B cell (primary cell): ENCODE measurements around the gene GGT1. TPM values are rescaled to one million over a fixed set of nuclear protein-coding genes. Genes with fewer than 3 reads are reported as not detected.
"Not testable (repeated sequence)": the region's sequence is repeated elsewhere in the genome, so short reads cannot be mapped to it uniquely, and the experiment has no call there.

Experiments
- ATAC-seq: fragments of 200-7000 bp; cut with Tn5 transposase; one replicate; pipeline ENCODE4 v1.10.0; 2021; ENCODE audit warnings: low read depth, mild to moderate bottlenecking, moderate number of reproducible peaks, moderate library complexity
- CTCF ChIA-PET: fragments of 350-600 bp; sonication (Branson Sonifier 250); formaldehyde crosslinking; loops from one replicate; lab custom pipeline; 2021; ENCODE audit warnings: antibody characterized with exemption, inconsistent platforms; lab: Charles Lee
- POLR2A ChIA-PET: fragments of 350-600 bp; sonication (Branson Sonifier 250); formaldehyde crosslinking; loops from one replicate; lab custom pipeline; 2021; ENCODE audit warnings: antibody characterized with exemption; lab: Charles Lee
- DNase-seq: peaks from one replicate; pipeline ENCODE4 v3.0.0; 2013
- H2AFZ ChIP-seq: 2 replicates; pipeline ENCODE4 v1.6.1; 2012; ENCODE audit warnings: mild to moderate bottlenecking, low read depth, low read length; ENCODE audit not compliant: insufficient read depth, poor library complexity, severe bottlenecking
- H3K27ac ChIP-seq, 2 donors: 1 replicate in 1 of 2; 2 replicates in 1 of 2; pipeline ENCODE4 v1.5.1; 2012 to 2013; ENCODE audit warnings: low read length in 2 of 2, mild to moderate bottlenecking in 2 of 2, moderate library complexity in 1 of 2
- H3K27me3 ChIP-seq, 4 experiments: fragments of 200-600 bp in 1 of 4; sonication (generic) in 1 of 4; replicated peaks in 1 of 4; 1 replicate in 2 of 4; 2 replicates in 2 of 4; pipeline versions ENCODE4 v1.6.1 to v1.7.0; 2013 to 2016; ENCODE audit warnings: low read length in 3 of 4, mild to moderate bottlenecking in 2 of 4, mixed read lengths in 1 of 4, moderate library complexity in 1 of 4; ENCODE audit not compliant: insufficient read depth in 4 of 4, control insufficient read depth in 3 of 4; ENCODE audit errors: control extremely low read depth in 1 of 4
- H3K36me3 ChIP-seq, 2 experiments: replicated peaks in 1 of 2; 1 replicate in 1 of 2; 2 replicates in 1 of 2; pipeline versions ENCODE4 v1.6.1 to v1.7.1; 2013; ENCODE audit warnings: low read length in 1 of 2; ENCODE audit not compliant: insufficient read depth in 2 of 2, control insufficient read depth in 1 of 2; ENCODE audit errors: control extremely low read depth in 1 of 2, extremely low read depth in 1 of 2
- H3K4me1 ChIP-seq, 2 donors: fragments of 200-600 bp in 1 of 2; sonication (generic) in 1 of 2; 1 replicate in 1 of 2; 2 replicates in 1 of 2; pipeline versions ENCODE4 v1.5.1 to v1.6.1; 2013 to 2017; ENCODE audit warnings: low read length in 2 of 2; ENCODE audit not compliant: control insufficient read depth in 2 of 2, insufficient read depth in 2 of 2
- H3K4me2 ChIP-seq: replicated peaks from 2 replicates; pipeline ENCODE3; 2012; ENCODE audit warnings: mild to moderate bottlenecking, low read depth, low read length; ENCODE audit not compliant: poor library complexity, severe bottlenecking
- H3K4me3 ChIP-seq, 5 experiments: fragments of 200-600 bp in 1 of 5; sonication (generic) in 1 of 5; 1 replicate in 3 of 5; 2 replicates in 2 of 5; pipeline versions ENCODE4 v1.5.1 to v1.7.0; 2011 to 2016; ENCODE audit warnings: low read length in 4 of 5, mild to moderate bottlenecking in 4 of 5, low read depth in 2 of 5, control low read depth in 1 of 5, moderate library complexity in 1 of 5; ENCODE audit not compliant: insufficient read depth in 1 of 5; ENCODE audit errors: control extremely low read depth in 1 of 5, extremely low read depth in 1 of 5
- H3K79me2 ChIP-seq: fragments of 200-600 bp; sonication (generic); one replicate; pipeline ENCODE4 v1.6.0; 2016; ENCODE audit warnings: low read length; ENCODE audit not compliant: control insufficient read depth, insufficient read depth
- H3K9ac ChIP-seq: fragments of 200-600 bp; sonication (generic); 2 replicates; pipeline ENCODE4 v1.6.1; 2017; ENCODE audit warnings: mild to moderate bottlenecking, low read length, moderate library complexity
- H3K9me3 ChIP-seq, 3 donors: one replicate each; pipeline versions ENCODE4 v1.6.1 to v1.7.1; 2013; ENCODE audit warnings: low read length in 2 of 3; ENCODE audit not compliant: control insufficient read depth in 2 of 3, insufficient read depth in 1 of 3; ENCODE audit errors: control extremely low read depth in 1 of 3
- H4K20me1 ChIP-seq: 2 replicates; pipeline ENCODE4 v1.6.0; 2012; ENCODE audit warnings: mild to moderate bottlenecking, low read length; ENCODE audit not compliant: insufficient read depth, control insufficient read depth, poor library complexity, severe bottlenecking
- H3K27ac Mint-ChIP-seq: one replicate; pipeline ENCODE4 v1.8.0; 2021; ENCODE audit warnings: mixed read lengths
- H3K27me3 Mint-ChIP-seq: one replicate; pipeline ENCODE4 v1.8.0; 2021; ENCODE audit warnings: mixed read lengths
- H3K4me1 Mint-ChIP-seq: one replicate; pipeline ENCODE4 v1.8.0; 2021; ENCODE audit warnings: mixed read lengths
- H3K4me3 Mint-ChIP-seq: one replicate; pipeline ENCODE4 v1.8.0; 2021; ENCODE audit warnings: mixed read lengths
- H3K9me3 Mint-ChIP-seq: one replicate; pipeline ENCODE4 v1.8.0; 2022; ENCODE audit warnings: mixed read lengths; ENCODE audit not compliant: insufficient read depth
- WGBS: methylation state at CpG from one replicate; pipeline ENCODE4 v1.1.5; 2013; ENCODE audit warnings: missing lambda C conversion rate; ENCODE audit not compliant: insufficient coverage; 5-methylcytosine and 5-hydroxymethylcytosine counted together
- intact Hi-C: fragments of 100-400 bp; cut with micrococcal nuclease; formaldehyde crosslinking; loops from one replicate; pipeline ENCODE4 v1.10.0; 2022
- polyA plus RNA-seq: library from polyadenylated mRNA; depleted of rRNA; stranded (reverse); fragments of >200 nt; gene quantifications from 2 replicates; pipeline ENCODE4 v1.2.3, GENCODE V29; 2012
- total RNA-seq, 2 donors: library from RNA; stranded (reverse); fragments of 120-200 nt in 1 of 2; gene quantifications; 1 replicate in 1 of 2; 2 replicates in 1 of 2; pipeline versions ENCODE4 v1.2.3 to v1.2.4, GENCODE V29; 2013 to 2022

Gene GGT1
- total and polyA plus RNA-seq, 2 donors (not counting 1 experiment from before 2014, with no cell fraction given), result 7.8 to 22.1 TPM

DNA sequence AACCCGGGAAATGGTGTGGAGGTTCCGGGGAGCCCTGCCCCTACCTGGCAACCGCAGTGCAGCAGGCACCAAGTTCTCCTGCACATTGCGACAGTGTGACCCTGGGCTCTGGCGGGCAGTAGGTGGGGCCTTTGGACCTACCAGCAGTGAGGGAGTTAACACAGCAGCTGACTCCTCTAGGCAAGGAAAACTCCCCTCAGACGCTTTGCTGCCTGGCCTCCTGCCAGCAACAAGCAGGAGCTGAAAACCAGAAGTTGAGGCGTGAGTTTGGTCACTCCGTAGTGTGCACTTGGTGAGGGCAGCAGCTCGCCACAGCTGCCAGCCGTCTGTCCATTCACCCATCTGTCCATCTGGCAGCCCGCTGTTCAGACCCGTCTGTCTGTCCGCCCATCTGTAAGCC, 29.6 kb downstream of the GGT1 start:
- POLR2A ChIA-PET, result not testable (repeated sequence)
- WGBS, result no CpG with 5 or more reads among the region's 13 CpGs

DNA sequence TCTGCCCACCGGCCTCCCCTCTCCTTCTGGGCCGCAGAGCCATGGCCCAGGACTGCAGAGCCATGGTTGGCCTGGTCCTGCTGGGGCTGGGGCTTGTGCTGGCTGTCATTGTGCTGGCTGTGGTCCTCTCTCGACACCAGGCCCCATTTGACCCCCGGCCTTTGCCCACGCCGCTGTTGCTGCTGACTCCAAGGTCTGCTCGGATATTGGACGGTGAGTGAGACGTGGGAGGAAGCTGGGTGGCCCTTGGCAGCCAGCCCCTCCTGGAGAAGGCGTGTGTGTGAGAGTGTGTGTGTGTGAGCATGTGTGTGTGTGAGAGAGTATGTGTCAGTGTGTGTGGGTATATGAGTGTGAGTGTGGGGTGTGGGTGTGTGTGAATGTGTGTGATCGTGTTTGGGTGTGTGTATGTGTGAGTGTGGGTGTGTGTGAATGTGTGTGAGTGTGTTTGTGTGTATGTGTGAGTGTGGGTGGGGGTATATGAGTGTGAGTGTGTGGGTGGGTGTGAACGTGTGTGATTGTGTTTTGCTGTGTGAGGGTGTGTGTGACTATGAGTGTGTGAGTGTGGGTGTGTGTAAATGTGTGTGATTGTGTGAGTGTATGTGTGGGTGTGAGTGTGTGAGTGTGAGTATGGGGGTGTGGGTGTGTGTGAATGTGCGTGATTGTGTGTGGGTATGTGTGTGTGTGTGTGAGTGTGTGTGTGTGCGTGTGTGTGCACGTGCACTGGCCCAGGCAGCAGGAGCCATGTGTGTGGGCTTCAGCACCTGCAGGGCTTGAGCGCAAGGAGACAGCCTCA, 30.4 kb downstream of the GGT1 start:
- H3K27ac ChIP-seq, H2AFZ ChIP-seq, H3K79me2 ChIP-seq, ATAC-seq, H3K9me3 Mint-ChIP-seq, H3K4me2 ChIP-seq, H3K27me3 Mint-ChIP-seq, POLR2A ChIA-PET, DNase-seq, H3K27me3 ChIP-seq, H3K9ac ChIP-seq, H3K4me1 ChIP-seq, H3K36me3 ChIP-seq, H3K9me3 ChIP-seq, intact Hi-C loops, H3K4me3 ChIP-seq, H4K20me1 ChIP-seq, CTCF ChIA-PET: not testable (repeated sequence)
- 86% methylated on average over 13 of the region's 16 CpGs for WGBS
- H3K4me1 Mint-ChIP-seq, result peaks cover 19% of the 10 kb centered on the region
- H3K27ac Mint-ChIP-seq, result peak overlapping the region; percentile 10
- H3K4me3 Mint-ChIP-seq, result peak overlapping the region; percentile 5

More for the DNA sequence above, 29.6 kb downstream of the GGT1 start:
- H3K27ac Mint-ChIP-seq, H3K4me1 ChIP-seq, H3K4me3 Mint-ChIP-seq, H3K79me2 ChIP-seq, H3K4me2 ChIP-seq, H3K4me3 ChIP-seq, H2AFZ ChIP-seq, H4K20me1 ChIP-seq, H3K27me3 ChIP-seq, DNase-seq, H3K9me3 ChIP-seq, H3K9me3 Mint-ChIP-seq, H3K36me3 ChIP-seq, H3K9ac ChIP-seq, H3K27me3 Mint-ChIP-seq, CTCF ChIA-PET, H3K27ac ChIP-seq, intact Hi-C loops, ATAC-seq: not testable (repeated sequence)
- H3K4me1 Mint-ChIP-seq, result peaks cover 19% of the 10 kb centered on the region
